Urinary bladder (tissue), 4 donors: ENCODE data around the gene CRMP1. TPM values are rescaled to one million over a fixed set of nuclear protein-coding genes. Genes with fewer than 3 reads are reported as not detected.
"Not testable (repeated sequence)": the region's sequence is repeated elsewhere in the genome, so short reads cannot be mapped to it uniquely, and the experiment has no call there.

Experiments used
- DNase-seq: peaks from one replicate; pipeline ENCODE4 v3.0.0-alpha.2; 2015; ENCODE audit errors: extremely low spot score
- H3K27ac ChIP-seq: one replicate; pipeline ENCODE4 v1.5.1; 2013; ENCODE audit warnings: low read depth, mild to moderate bottlenecking, moderate library complexity
- H3K36me3 ChIP-seq: one replicate; pipeline ENCODE4 v1.6.1; 2013; ENCODE audit warnings: mild to moderate bottlenecking, moderate library complexity; ENCODE audit not compliant: insufficient read depth
- H3K4me1 ChIP-seq: one replicate; pipeline ENCODE4 v1.6.1; 2013; ENCODE audit warnings: mild to moderate bottlenecking, moderate library complexity; ENCODE audit not compliant: insufficient read depth
- H3K4me3 ChIP-seq: one replicate; pipeline ENCODE4 v1.5.1; 2013; ENCODE audit warnings: low read depth, low read length
- WGBS: extraction: QIAGEN DNeasy Blood & Tissue Kit; methylation state at CpG from one replicate; pipeline ENCODE4 v1.1.7; 2013; 5-methylcytosine and 5-hydroxymethylcytosine counted together
- polyA plus RNA-seq: library from polyadenylated mRNA; stranded (reverse); fragments of 200-250 nt; gene quantifications from one replicate; pipeline ENCODE4 v1.2.3, GENCODE V29; 2013
- total RNA-seq: library from RNA; depleted of rRNA; stranded (reverse); fragments of >200 nt; gene quantifications from one replicate; pipeline ENCODE4 v1.2.3, GENCODE V29; 2014
- donor health status: healthy with polysubstance abuse.
- donor health status: healthy.

The CRMP1 gene
- total and polyA plus RNA-seq, 2 donors = 12.1 to 15.8 TPM

DNA sequence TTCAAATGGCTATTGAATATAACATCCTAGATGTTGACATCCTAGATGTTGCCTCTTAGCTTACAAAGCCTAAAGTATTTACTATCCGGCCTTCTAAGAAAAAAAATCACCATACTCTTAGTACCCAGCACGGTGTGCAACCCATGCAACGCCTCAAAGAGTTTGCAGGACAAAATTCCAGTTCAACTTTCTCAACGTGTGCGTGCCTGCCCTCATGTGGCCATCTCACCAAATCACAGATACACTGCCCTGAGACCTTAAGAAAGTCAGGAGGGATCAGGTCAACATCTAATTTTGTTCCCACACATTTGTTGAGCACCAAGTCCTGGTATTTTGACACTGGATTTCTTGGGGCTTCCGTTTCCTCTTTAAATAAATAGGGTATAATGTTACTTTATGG, 68.3 kb downstream of the CRMP1 start:
- WGBS = 67% methylated on average over 6 of the region's 6 CpGs
- DNase-seq = no peak
- Histone ChIP-seq H3K4me1 (no peaks in the 10 kb centered on the region), H3K36me3 (no peaks in the 10 kb centered on the region), H3K27ac (no peak overlapping the region), H3K4me3 (no peak overlapping the region)

DNA sequence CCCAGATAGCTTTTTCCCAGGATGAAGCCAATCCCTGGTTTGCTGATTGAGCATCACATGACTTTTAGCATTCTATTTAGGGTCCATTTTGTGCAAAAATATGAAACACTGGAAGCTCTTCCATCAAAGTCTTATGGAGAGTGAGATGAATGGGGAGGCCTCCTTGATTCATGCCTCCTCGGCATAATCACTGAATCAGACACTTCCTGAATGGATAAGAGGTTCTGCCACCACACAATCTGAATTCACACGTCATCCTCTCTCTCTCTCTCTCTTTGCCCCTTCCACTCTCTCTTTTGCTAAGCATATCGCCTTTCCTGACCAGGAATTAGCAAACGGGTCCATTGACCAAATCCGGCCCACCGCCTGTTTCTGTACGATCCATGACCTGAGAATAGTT, 68.7 kb downstream of the CRMP1 start:
- Histone ChIP-seq H3K4me1 (no peaks in the 10 kb centered on the region), H3K4me3 (no peak overlapping the region), H3K36me3 (no peaks in the 10 kb centered on the region), H3K27ac (no peak overlapping the region)
- no peak for DNase-seq
- 87% methylated on average over 7 of the region's 7 CpGs for WGBS

DNA sequence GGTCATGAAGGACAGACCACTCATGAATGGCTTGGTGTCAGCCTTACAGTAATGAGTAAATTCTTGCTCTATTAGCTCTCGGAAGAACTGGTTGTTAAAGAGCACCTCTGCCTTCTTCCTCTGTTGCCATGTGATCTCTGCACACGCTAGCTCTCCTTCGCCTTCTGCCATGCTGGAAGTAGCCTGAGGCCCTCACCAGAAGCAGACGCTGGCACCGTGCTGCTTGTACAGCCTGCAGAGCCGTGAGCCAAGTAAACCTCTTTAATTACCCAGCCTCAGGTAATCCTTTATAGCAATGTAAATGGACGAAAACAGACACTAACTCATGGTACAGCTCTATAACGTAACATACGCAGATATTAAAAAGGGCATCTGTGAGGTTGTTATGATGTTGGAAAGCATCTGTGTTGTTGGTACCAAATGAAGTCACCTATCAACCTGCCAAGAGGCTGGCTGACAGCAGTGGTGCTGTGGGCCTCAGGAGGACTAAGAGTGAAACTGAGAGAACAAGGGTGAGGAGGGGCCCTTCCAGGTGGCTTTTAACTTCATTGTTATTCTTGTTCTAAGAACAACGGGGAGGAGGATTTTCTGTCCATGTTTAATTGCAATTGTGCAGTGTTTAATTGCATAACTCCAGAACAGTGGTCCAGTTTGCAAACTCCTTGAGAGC, 69.2 kb downstream of the CRMP1 start:
- Histone ChIP-seq H3K4me3 (no peak overlapping the region), H3K36me3 (no peaks in the 10 kb centered on the region), H3K27ac (no peak overlapping the region), H3K4me1 (no peaks in the 10 kb centered on the region)
- WGBS = 89% methylated on average over 10 of the region's 10 CpGs
- DNase-seq = no peak

DNA sequence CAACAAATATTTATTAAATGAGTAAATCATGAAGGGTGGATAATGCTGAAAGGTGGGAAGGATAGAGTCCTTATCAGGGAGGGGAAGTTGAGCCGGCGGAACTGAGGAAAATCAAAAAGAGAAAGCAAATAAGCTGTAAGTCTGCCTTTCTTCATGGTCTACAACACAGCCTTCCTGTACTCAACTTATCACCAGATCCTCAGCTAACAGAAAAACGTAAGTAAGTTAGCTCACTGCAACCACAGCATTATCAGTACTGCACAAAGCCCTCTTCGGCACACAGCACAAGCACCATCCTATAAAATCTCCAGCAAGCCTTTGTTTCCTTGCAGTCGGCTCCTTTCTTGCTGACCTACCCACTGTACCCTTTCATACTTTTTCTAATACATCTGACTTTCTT, 70.3 kb downstream of the CRMP1 start:
- 66% methylated on average over 5 of the region's 5 CpGs for WGBS
- no peaks in the 10 kb centered on the region for H3K4me1 ChIP-seq
- no peak overlapping the region for H3K4me3 ChIP-seq
- no peak for DNase-seq
- no peaks in the 10 kb centered on the region for H3K36me3 ChIP-seq
- no peak overlapping the region for H3K27ac ChIP-seq

DNA sequence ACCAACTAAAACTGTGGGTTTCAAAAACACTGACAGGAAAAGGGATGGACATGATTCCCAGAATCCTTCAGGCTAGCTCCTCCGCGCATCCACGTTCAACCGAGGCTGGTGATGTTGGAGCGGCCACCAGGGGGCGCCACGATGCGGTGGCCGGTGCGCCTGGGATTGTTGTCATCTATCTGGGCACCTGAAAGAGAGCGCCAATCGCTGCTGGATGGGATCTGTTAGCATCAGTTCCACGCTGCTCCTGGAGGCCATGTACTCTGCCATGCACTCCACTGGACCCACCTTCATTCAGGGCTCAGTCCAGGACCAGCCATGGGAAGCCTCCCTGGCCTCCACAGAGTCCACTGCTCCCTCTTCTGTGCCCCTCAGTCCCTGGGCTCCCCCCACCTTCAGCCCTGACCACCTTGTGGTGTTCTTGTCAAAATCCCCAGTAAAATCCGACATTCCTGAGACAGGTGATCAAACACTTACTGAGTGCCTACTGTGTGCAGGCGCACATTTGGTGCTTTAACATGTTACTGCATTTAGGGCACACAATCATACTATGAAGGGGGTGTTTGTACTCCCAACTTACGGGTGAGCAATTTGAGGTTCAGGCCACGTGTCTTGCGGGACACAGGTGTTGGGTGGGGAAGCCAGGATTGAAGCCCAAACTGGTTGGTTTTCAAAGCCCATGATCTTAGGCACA, 71.1 kb downstream of the CRMP1 start:
- DNase-seq = no peak
- H3K4me3 ChIP-seq = no peak overlapping the region
- WGBS = 66% methylated on average over 18 of the region's 18 CpGs

DNA sequence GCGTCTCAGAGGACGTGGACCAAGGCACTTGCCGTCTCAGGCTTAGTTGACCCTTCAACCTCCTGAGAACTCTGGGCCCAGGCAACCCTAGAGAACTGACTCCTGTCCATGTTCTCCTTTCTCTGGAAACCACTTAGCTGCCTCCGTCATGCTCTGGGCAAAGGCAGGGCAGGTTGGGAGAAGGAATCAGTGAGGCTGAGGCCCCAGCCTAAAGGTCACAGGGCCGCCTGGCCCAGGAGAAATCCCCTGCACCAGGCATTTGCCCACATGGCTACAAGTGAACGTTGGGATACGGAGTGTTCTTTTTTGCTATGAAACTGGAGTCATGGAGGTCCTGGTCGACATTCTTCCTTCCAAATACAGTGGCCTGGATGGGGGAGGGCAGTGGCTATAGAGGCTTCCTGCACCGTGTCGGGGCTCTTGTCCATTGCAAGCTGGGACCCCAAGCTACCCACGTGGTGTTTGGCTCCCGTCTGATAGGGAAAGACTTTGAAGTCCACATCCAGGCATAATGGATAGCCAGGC, 76.0 kb downstream of the CRMP1 start:
- WGBS = 90% methylated on average over 12 of the region's 12 CpGs
- DNase-seq = no peak
- Histone ChIP-seq H3K4me1 (no peaks in the 10 kb centered on the region), H3K36me3 (no peaks in the 10 kb centered on the region), H3K4me3 (no peak overlapping the region), H3K27ac (no peak overlapping the region)

More for the DNA sequence above, 71.1 kb downstream of the CRMP1 start:
- no peaks in the 10 kb centered on the region for H3K36me3 ChIP-seq
- no peaks in the 10 kb centered on the region for H3K4me1 ChIP-seq
- H3K27ac ChIP-seq = no peak overlapping the region

DNA sequence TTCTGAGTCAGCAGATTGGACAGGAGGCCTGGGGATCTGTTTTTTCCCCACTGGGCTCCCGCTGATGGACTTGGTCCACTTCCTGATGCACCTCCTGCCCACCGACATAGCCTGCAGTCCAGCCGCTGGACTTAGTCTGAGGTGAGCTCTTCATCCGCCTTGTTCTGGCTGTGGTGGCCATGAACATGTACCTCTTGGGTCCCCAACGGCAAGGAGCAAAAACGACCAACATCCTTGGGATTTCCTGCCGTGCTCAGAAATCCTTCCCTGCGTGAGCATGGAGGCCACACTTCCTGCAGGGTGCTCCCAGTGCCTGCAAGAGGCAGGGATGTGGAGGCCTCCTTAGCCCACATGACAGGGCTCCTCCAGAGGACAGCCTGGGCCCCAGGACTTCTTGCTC, 76.8 kb downstream of the CRMP1 start:
- no peak overlapping the region for H3K27ac ChIP-seq
- H3K4me1 ChIP-seq = no peaks in the 10 kb centered on the region
- no peak overlapping the region for H3K4me3 ChIP-seq
- DNase-seq = no peak
- WGBS = 77% methylated on average over 8 of the region's 8 CpGs
- H3K36me3 ChIP-seq = no peaks in the 10 kb centered on the region

DNA sequence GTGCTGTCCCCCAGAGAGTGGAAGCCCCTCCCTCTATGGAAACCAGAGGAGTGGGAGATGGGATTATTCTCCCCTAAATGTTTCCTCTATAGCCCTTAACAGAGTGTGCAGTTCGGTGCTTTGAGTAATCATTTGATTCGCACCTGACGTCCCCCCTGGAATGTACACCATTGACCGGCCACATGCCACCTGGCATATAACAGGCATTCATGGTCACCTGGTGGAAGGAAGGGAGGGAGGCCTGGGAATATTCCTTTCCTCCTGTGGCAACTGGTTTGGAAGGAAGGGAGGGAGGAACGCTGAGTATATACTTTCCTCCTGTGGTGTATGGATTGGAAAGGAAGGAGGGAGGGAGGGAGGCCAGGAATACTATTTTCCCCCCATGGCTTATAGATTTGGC, 77.2 kb downstream of the CRMP1 start:
- H3K27ac ChIP-seq = no peak overlapping the region
- H3K4me1 ChIP-seq = no peaks in the 10 kb centered on the region
- 85% methylated on average over 5 of the region's 5 CpGs for WGBS
- no peaks in the 10 kb centered on the region for H3K36me3 ChIP-seq
- no peak overlapping the region for H3K4me3 ChIP-seq
- no peak for DNase-seq

DNA sequence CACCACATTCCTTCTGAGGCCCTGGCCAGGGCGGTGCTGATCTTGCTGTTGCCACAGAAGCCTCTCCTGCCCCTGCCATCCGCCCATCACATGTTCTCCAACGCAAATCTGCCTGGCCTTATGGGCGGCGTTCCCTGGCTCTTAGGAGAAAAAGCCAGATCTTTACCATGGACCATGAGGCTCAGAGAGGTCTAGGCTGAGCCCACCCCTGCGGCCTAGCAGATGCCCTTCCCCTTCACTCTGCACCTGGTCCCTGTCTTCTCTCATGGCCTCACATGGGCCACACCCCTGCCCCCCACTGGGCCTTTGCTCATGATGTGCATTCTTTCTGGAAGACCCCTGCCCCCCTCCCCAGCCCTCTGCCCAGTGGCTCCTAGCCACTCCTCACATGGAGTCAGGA, 78.5 kb downstream of the CRMP1 start:
- Histone ChIP-seq H3K4me3 (no peak overlapping the region), H3K27ac (no peak overlapping the region), H3K36me3 (no peaks in the 10 kb centered on the region), H3K4me1 (no peaks in the 10 kb centered on the region)
- no peak for DNase-seq
- 91% methylated on average over 6 of the region's 6 CpGs for WGBS

DNA sequence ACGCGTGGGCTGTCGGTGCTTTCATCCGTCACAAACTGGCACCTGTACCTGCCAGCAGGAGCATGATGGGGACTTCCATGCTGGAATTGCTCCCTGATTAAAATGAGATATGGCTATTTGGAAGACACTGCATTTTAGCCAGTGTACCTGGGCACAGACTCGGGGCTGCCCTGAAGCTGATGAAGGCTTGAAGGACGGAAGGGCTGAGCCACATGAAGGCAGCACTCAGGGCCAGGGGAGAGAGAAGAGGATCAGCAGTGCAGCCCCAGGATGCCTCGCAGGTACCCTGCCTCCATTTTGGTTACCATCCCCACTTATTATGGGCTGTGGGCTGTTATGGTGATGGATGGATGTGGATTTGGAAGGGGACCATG, 79.0 kb downstream of the CRMP1 start:
- no peaks in the 10 kb centered on the region for H3K36me3 ChIP-seq
- WGBS = 92% methylated on average over 7 of the region's 7 CpGs

DNA sequence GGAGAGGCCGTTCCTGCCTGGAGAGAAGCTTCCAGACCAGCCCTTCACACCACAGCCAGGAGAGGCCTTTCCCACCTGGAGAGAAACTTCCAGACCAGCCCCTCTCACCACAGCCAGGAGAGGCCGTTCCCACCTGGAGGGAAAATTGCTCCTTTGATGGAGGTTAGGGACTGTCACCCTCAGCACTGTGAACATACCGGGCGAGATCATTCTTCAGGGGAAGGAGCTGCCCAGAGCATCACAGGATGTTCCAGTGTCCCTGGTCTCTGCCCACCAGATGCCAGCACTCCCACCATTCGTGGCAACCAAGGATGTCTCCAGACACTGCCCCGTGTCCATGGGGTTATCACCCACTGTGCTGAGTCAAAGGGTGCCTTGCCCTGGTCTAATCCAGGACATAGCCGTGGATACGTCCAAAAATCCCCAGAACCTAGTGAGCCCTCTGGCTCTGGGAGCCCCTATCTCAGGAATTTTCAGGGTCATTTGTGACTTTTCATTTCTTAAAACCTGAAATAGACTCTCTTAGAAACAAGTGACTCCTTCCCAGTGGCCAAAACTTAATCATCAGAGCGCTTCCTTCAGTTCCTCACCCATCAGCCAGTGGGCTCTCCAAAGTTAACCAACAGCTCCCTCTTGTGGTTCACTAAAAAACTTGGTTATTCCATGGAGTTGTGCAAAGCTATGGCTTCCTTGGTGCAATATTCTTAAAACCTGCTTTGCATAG, 80.2 kb downstream of the CRMP1 start:
- Histone ChIP-seq H3K36me3 (no peaks in the 10 kb centered on the region), H3K4me3 (no peak overlapping the region), H3K4me1 (no peaks in the 10 kb centered on the region), H3K27ac (no peak overlapping the region)
- WGBS = 83% methylated on average over 9 of the region's 9 CpGs
- DNase-seq = no peak

More for the DNA sequence above, 79.0 kb downstream of the CRMP1 start:
- Histone ChIP-seq H3K4me3 (no peak overlapping the region), H3K27ac (no peak overlapping the region), H3K4me1 (no peaks in the 10 kb centered on the region)
- DNase-seq = no peak

DNA sequence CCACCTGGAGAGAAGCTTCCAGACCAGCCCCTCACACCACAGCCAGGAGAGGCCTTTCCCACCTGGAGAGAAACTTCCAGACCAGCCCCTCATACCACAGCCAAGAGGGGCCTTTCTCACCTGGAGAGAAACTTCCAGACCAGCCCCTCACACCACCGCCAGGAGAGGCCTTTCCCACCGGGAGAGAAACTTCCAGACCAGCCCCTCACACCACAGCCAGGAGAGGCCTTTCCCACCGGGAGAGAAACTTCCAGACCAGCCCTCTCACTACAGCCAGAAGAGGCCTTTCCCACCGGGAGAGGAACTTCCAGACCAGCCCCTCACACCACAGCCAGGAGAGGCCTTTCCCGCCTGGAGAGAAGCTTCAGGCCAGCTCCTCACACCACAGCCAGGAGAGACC, 80.8 kb downstream of the CRMP1 start:
- not testable (repeated sequence) for H3K36me3 ChIP-seq, H3K27ac ChIP-seq, H3K4me3 ChIP-seq, H3K4me1 ChIP-seq, DNase-seq
- 88% methylated on average over 5 of the region's 5 CpGs for WGBS

DNA sequence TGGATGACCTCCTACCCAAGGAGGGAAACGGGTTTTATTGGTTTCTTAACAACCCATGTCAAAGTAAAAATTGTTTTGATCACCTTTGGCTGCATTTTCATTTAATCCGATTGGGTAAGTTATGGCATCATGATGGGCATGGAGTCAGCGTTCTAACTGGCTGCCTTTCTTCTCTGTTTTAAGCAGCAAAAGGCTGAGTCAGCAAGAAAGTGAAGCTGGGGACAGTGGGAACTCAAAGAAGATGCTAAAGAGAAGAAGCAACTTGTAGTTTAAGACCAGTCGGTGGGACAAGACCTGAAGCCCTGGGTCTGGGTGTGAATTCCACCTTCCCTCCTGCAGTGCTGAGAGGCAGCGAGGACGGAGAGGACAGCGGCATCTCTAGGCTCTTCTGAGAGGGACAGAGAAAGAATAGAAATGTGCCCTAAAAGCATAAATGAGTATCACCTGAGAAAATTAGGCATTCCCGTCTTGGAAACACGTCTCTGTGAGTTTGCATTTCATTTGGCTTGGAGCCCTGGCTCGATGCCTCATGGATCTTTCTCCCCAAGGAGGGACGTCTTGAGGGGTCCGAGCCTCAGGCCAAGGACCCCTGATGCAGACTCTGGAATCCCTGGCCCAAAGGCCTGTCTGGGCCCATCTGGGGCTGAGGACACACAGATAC, 82.0 kb downstream of the CRMP1 start:
- WGBS = 77% methylated on average over 12 of the region's 12 CpGs
- Histone ChIP-seq H3K4me3 (no peak overlapping the region), H3K36me3 (no peaks in the 10 kb centered on the region), H3K4me1 (no peaks in the 10 kb centered on the region), H3K27ac (no peak overlapping the region)
- no peak for DNase-seq
